ENCODE data around the gene F10. TPM values are rescaled to one million over a fixed set of nuclear protein-coding genes. Genes with fewer than 3 reads are reported as not detected.

F10 gene
- polyA plus RNA-seq, 1 experiment, result 39.0 TPM

DNA sequence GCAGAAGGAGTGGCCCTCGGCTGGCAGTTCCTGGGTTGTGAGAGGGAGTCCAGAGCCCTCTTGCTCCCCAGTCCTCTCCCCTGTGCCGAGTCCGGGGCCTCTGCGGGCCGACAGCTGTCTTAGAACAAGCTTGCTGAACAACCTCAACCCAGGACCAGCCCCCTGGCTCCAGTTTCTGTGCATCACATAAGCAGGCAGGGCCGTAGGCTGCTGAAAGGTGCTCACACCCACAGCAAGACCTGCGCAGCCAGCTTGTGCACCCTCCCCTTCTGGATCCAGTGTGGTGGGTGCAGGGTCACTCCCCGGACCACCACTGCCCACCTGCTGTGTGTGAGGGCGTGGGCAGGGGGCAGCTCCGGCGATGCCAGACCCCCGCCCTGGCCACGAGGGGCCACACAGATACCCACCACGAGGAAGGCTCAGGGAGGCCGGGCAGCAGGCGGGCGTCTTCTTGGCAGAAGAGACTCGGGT lies 42.2 kb upstream of the F10 start:
- no peaks in the 10 kb centered on the region for H3K36me3 ChIP-seq (ENCODE audit: control insufficient read depth, insufficient read depth, low read length)
- H3K4me3 ChIP-seq (ENCODE audit: low read depth, low read length), result no peak overlapping the region
- TF ChIP-seq, protein P1, sequence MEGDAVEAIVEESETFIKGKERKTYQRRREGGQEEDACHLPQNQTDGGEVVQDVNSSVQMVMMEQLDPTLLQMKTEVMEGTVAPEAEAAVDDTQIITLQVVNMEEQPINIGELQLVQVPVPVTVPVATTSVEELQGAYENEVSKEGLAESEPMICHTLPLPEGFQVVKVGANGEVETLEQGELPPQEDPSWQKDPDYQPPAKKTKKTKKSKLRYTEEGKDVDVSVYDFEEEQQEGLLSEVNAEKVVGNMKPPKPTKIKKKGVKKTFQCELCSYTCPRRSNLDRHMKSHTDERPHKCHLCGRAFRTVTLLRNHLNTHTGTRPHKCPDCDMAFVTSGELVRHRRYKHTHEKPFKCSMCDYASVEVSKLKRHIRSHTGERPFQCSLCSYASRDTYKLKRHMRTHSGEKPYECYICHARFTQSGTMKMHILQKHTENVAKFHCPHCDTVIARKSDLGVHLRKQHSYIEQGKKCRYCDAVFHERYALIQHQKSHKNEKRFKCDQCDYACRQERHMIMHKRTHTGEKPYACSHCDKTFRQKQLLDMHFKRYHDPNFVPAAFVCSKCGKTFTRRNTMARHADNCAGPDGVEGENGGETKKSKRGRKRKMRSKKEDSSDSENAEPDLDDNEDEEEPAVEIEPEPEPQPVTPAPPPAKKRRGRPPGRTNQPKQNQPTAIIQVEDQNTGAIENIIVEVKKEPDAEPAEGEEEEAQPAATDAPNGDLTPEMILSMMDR (IDR thresholded peaks at IDR 0.05; ENCODE audit: insufficient read depth, low read depth, low read length), result no peak
- H3K27me3 ChIP-seq (ENCODE audit: control insufficient read depth, insufficient read depth, low read length), result no peaks in the 10 kb centered on the region; the same call in 1 of the 2 replicates
- DNase-seq (ENCODE audit: low read depth), result no peak
- ChIA-PET POLR2A (no interaction called here), CTCF (no interaction called here)

DNA sequence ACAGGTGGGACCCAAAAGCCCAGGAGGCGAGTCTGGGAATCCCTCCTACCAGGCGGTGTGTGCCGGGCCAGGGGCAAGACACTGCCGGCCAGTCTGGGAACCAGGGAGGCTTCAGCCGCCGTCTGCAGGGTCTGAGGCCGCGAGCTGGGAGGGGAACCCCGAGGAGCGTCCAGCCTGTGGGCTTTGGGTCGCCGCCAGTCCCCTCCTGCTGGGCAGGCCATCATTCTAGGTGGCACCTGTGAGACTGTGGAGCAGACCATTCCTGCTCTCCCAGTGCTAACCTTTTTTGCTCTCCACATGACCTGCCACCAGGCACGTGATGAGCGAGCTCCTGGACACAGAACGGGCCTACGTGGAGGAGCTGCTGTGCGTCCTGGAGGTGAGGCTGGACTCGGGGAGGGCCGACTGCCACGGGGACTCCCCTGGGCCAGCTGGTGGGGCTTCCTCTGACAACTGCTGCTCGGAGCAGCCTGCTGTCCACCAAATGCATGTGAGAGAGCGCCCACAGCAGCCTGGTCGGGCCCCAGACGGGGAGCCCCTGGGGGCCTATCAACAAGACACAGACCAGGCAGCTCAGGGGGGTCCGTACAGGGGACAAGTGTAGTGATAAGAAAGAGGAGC lies 41.6 kb upstream of the F10 start:
- DNase-seq (ENCODE audit: low read depth), result no peak
- H3K36me3 ChIP-seq (ENCODE audit: control insufficient read depth, insufficient read depth, low read length), result no peaks in the 10 kb centered on the region
- POLR2A ChIA-PET, result no interaction called here
- TF ChIP-seq, protein P1 (IDR thresholded peaks at IDR 0.05; ENCODE audit: insufficient read depth, low read depth, low read length), result no peak
- H3K4me3 ChIP-seq (ENCODE audit: low read depth, low read length), result no peak overlapping the region
- CTCF ChIA-PET, result no interaction called here
- H3K27me3 ChIP-seq (ENCODE audit: control insufficient read depth, insufficient read depth, low read length), result no peaks in the 10 kb centered on the region; the same call in 1 of the 2 replicates

DNA sequence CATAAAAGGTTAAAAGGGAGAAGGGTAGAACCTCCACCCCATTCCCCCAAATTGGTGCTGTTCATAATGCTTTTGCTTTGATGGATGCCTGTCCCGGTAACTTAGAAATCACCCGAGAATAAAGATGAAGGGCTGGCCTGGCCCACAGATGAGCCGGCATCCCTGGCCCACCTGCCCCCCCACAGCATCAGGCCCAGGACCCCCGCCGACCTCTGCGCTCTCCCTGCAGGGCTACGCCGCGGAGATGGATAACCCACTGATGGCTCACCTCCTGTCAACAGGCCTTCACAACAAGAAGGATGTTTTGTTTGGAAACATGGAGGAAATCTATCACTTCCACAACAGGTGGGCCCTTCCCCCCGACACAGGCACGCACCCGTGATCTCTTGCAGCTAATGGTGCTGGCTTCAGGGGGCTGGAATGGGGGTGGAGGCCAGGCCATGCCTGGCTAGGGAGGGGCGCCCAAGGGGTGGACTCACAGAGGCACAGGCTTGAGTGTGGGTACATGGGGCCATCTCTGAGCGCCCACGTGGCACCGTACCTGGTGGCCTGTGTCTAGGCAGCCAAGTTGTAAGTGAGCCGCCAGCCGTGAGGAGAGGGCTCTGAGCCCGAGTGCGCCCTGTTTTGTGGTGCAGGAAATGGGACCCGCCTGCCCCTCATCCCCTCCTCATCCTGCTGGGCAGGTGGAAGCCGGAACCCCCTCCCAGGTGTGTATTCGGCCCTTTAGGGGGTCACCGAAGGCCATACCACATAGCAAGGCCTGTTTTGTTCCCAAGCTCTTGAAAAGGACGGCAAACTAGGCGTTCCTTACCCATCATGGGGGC lies 40.2 kb upstream of the F10 start:
- Histone ChIP-seq H3K27me3 (ENCODE audit: control insufficient read depth, insufficient read depth, low read length) (no peaks in the 10 kb centered on the region; the same call in 1 of the 2 replicates), H3K4me3 (ENCODE audit: low read depth, low read length) (no peak overlapping the region), H3K36me3 (ENCODE audit: control insufficient read depth, insufficient read depth, low read length) (no peaks in the 10 kb centered on the region)
- ChIA-PET POLR2A (no interaction called here), CTCF (no interaction called here)
- no peak for DNase-seq (ENCODE audit: low read depth)
- TF ChIP-seq, protein P1 (IDR thresholded peaks at IDR 0.05; ENCODE audit: insufficient read depth, low read depth, low read length), result no peak

DNA sequence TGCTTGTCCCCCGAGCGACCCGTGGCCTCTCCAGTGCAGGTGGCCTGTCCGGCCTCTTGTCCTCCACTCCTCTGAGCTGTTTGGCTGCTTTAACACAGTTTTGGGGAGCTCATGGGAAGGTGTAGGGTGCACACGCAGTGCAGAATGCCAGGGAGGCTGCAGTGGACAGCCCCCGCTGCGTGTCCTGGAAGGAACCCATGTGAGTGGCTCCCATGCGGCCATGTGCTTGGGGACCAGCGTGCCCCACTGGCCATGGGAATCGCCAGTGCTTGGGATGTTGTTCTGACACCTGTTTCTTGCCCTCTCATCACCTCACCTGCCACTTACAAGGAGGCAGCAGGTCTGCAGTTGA lies 39.6 kb upstream of the F10 start:
- CTCF ChIA-PET, result no interaction called here

More for the DNA sequence above, 39.6 kb upstream of the F10 start:
- Histone ChIP-seq H3K27me3 (ENCODE audit: control insufficient read depth, insufficient read depth, low read length) (no peaks in the 10 kb centered on the region; the same call in 1 of the 2 replicates), H3K4me3 (ENCODE audit: low read depth, low read length) (no peak overlapping the region), H3K36me3 (ENCODE audit: control insufficient read depth, insufficient read depth, low read length) (no peaks in the 10 kb centered on the region)
- POLR2A ChIA-PET, result no interaction called here
- DNase-seq (ENCODE audit: low read depth), result no peak
- TF ChIP-seq, protein P1 (IDR thresholded peaks at IDR 0.05; ENCODE audit: insufficient read depth, low read depth, low read length), result no peak

Data from BJ (cell line).